Measurements from ENCODE around the gene SMCHD1. TPM values are rescaled to one million over a fixed set of nuclear protein-coding genes. Genes with fewer than 3 reads are reported as not detected.
"Not testable (repeated sequence)": the region's sequence is repeated elsewhere in the genome, so short reads cannot be mapped to it uniquely, and the experiment has no call there.

Gene SMCHD1
- total RNA-seq, 1 donor from 2014 or later = 37.9 TPM

DNA sequence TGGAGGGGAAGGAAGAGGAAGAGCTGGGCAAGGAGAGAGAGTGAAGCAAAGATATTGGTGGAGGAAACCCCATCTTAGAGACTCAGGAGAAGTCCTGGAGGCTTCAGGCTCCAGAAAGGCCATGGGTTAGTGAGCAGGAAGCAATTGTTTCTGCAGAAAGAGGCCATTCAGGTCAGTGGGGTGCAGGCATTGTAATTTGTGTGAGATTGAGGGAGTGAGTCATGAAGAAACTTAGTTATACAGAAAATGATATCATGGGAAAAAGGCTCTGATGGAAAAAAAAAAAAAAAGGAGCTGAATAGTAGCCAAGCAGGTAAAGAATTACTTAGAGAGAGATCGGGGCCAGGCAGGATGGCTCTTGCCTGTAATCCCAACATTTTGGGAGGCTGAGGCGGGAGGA is 195.3 kb downstream of the SMCHD1 start:
- DNase-seq (ENCODE audit: low read depth) = no peak

- no peak for DNase-seq (ENCODE audit: low read depth)
Observed at GRCh38 chr18:2851771-2852170, 196.2 kb downstream of the SMCHD1 start.

DNA sequence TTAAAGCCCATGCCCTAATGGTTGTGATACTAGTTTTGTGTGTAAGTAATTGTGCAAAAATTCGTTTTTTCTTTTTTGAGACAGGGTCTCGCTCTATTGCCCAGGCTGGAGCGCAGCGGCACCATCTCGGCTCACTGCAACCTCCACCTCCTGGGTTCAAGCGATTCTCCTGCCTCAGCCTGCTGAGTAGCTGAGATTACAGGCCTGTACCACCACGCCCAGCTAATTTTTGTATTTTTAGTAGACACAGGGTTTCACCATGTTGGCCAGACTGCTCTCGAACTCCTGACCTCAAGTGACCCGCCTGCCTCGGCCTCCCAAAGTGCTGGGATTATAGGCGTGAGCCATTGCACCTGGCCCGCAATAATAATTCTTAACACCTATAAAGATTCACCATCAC is 196.9 kb downstream of the SMCHD1 start:
- not testable (repeated sequence) for DNase-seq (ENCODE audit: low read depth)

GRCh38 chr18:2853173-2853925 is 197.8 kb downstream of the SMCHD1 start:
- peak; percentile 7 for DNase-seq (ENCODE audit: low read depth)

DNA sequence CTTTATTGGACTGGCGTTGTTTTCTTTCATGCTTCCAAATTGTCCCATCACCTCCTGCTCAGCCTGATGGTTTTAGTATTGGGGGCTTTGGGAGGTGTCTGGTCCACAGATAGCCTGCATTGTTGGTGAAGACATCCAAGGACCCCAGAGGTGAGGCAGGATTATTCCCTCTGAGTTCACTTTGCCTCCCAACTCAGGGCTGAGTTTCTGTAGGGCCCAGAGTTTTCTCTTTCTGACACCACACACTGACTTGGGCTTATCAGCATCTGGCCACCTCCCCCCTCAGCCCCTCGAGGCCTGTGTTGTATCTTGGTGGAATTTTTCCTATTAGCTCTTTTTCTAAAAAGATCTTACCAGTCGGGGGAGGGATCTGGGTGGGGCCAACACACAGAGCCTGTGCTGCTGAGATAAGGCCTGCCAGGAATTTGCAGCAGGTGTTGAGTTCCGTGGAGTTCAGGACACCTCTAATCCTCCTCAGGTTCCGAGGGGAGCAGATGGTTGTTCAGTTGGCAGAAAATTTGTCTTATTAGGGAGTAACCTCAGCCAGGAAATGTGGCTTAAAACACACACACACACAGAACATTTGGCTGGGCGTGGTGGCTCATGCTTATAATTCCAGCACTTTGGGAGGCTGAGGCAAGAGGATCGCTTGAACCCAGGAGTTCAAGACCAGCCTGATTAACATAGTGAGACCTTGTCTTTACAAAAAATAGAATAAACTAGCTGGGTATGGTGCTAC is 198.6 kb downstream of the SMCHD1 start:
- peak; percentile 62 for DNase-seq (ENCODE audit: low read depth)

Other genes starting within 250 kb of the SMCHD1 start
- 10.1 and 14.4 TPM in 2 replicates for gene METTL4, start 84.2 kb upstream of the SMCHD1 start, total RNA-seq
- gene NDC80, start 84.2 kb upstream of the SMCHD1 start, total RNA-seq = 0.31 and 1.6 TPM in 2 replicates
- gene EMILIN2, start 191.3 kb downstream of the SMCHD1 start, total RNA-seq = 0.21 and 1.6 TPM in 2 replicates

All from myocyte (in vitro differentiated cells).